ENCODE results near the gene SLC6A18.

The SLC6A18 gene

GRCh38 chr5:1183424-1184162, 41.6 kb upstream of the SLC6A18 start:
- no peak for DNase-seq
- H3K27ac Mint-ChIP-seq, result no peak overlapping the region
- H3K4me1 Mint-ChIP-seq (ENCODE audit: low read depth), result no peaks in the 10 kb centered on the region
- H3K36me3 Mint-ChIP-seq (ENCODE audit: low read depth), result no peaks in the 10 kb centered on the region
- H3K4me3 Mint-ChIP-seq, result no peak overlapping the region
- H3K27me3 Mint-ChIP-seq, result peaks cover 8% of the 10 kb centered on the region
- H3K9me3 Mint-ChIP-seq, result no peaks in the 10 kb centered on the region

- Mint-ChIP-seq H3K27me3 (peaks cover 12% of the 10 kb centered on the region), H3K36me3 (ENCODE audit: low read depth) (no peaks in the 10 kb centered on the region), H3K9me3 (no peaks in the 10 kb centered on the region), H3K4me1 (ENCODE audit: low read depth) (no peaks in the 10 kb centered on the region), H3K4me3 (no peak overlapping the region), H3K27ac (no peak overlapping the region)
- no peak for DNase-seq
Observed at GRCh38 chr5:1184163-1184470, 41.1 kb upstream of the SLC6A18 start.

- Mint-ChIP-seq H3K27me3 (peaks cover 15% of the 10 kb centered on the region), H3K4me1 (ENCODE audit: low read depth) (no peaks in the 10 kb centered on the region), H3K4me3 (no peak overlapping the region), H3K9me3 (no peaks in the 10 kb centered on the region), H3K36me3 (ENCODE audit: low read depth) (no peaks in the 10 kb centered on the region), H3K27ac (no peak overlapping the region)
- DNase-seq, result no peak
Observed at GRCh38 chr5:1184481-1184880, 40.7 kb upstream of the SLC6A18 start.

GRCh38 chr5:1185038-1185627, 40.0 kb upstream of the SLC6A18 start:
- H3K4me3 Mint-ChIP-seq, result no peak overlapping the region
- H3K27me3 Mint-ChIP-seq, result peaks cover 18% of the 10 kb centered on the region
- DNase-seq, result no peak
- H3K4me1 Mint-ChIP-seq (ENCODE audit: low read depth), result no peaks in the 10 kb centered on the region
- no peaks in the 10 kb centered on the region for H3K36me3 Mint-ChIP-seq (ENCODE audit: low read depth)
- no peaks in the 10 kb centered on the region for H3K9me3 Mint-ChIP-seq
- H3K27ac Mint-ChIP-seq, result no peak overlapping the region

GRCh38 chr5:1185629-1186350, 39.4 kb upstream of the SLC6A18 start:
- H3K9me3 Mint-ChIP-seq, result no peaks in the 10 kb centered on the region
- H3K27ac Mint-ChIP-seq, result no peak overlapping the region
- no peaks in the 10 kb centered on the region for H3K36me3 Mint-ChIP-seq (ENCODE audit: low read depth)
- DNase-seq, result no peak
- peaks cover 25% of the 10 kb centered on the region for H3K27me3 Mint-ChIP-seq
- H3K4me1 Mint-ChIP-seq (ENCODE audit: low read depth), result no peaks in the 10 kb centered on the region
- H3K4me3 Mint-ChIP-seq, result no peak overlapping the region

GRCh38 chr5:1186351-1187233, 38.6 kb upstream of the SLC6A18 start:
- H3K4me3 Mint-ChIP-seq, result no peak overlapping the region
- H3K36me3 Mint-ChIP-seq (ENCODE audit: low read depth), result no peaks in the 10 kb centered on the region
- no peak for DNase-seq
- no peak overlapping the region for H3K27ac Mint-ChIP-seq
- no peaks in the 10 kb centered on the region for H3K4me1 Mint-ChIP-seq (ENCODE audit: low read depth)
- H3K9me3 Mint-ChIP-seq, result no peaks in the 10 kb centered on the region
- H3K27me3 Mint-ChIP-seq, result peaks cover 27% of the 10 kb centered on the region

GRCh38 chr5:1187234-1187949, 37.8 kb upstream of the SLC6A18 start:
- H3K27ac Mint-ChIP-seq, result no peak overlapping the region

GRCh38 chr5:1187950-1188334, 37.2 kb upstream of the SLC6A18 start:
- Mint-ChIP-seq H3K4me1 (ENCODE audit: low read depth) (no peaks in the 10 kb centered on the region), H3K9me3 (no peaks in the 10 kb centered on the region), H3K27me3 (peaks cover 27% of the 10 kb centered on the region), H3K4me3 (no peak overlapping the region), H3K27ac (no peak overlapping the region), H3K36me3 (ENCODE audit: low read depth) (no peaks in the 10 kb centered on the region)
- DNase-seq, result no peak

More at GRCh38 chr5:1187234-1187949, 37.8 kb upstream of the SLC6A18 start:
- no peak for DNase-seq
- Mint-ChIP-seq H3K9me3 (no peaks in the 10 kb centered on the region), H3K4me3 (no peak overlapping the region), H3K27me3 (peaks cover 27% of the 10 kb centered on the region), H3K4me1 (ENCODE audit: low read depth) (no peaks in the 10 kb centered on the region), H3K36me3 (ENCODE audit: low read depth) (no peaks in the 10 kb centered on the region)

- Mint-ChIP-seq H3K36me3 (ENCODE audit: low read depth) (no peaks in the 10 kb centered on the region), H3K9me3 (no peaks in the 10 kb centered on the region), H3K4me3 (no peak overlapping the region), H3K4me1 (ENCODE audit: low read depth) (no peaks in the 10 kb centered on the region), H3K27ac (no peak overlapping the region), H3K27me3 (peaks cover 27% of the 10 kb centered on the region)
- DNase-seq, result no peak
Observed at GRCh38 chr5:1188464-1188863, 36.7 kb upstream of the SLC6A18 start.

GRCh38 chr5:1189269-1189668, 35.9 kb upstream of the SLC6A18 start:
- Mint-ChIP-seq H3K9me3 (no peaks in the 10 kb centered on the region), H3K4me1 (ENCODE audit: low read depth) (no peaks in the 10 kb centered on the region), H3K36me3 (ENCODE audit: low read depth) (no peaks in the 10 kb centered on the region), H3K27ac (no peak overlapping the region), H3K27me3 (peaks cover 27% of the 10 kb centered on the region), H3K4me3 (no peak overlapping the region)
- DNase-seq, result no peak

- Mint-ChIP-seq H3K27me3 (peaks cover 27% of the 10 kb centered on the region), H3K4me1 (ENCODE audit: low read depth) (no peaks in the 10 kb centered on the region), H3K9me3 (no peaks in the 10 kb centered on the region), H3K27ac (no peak overlapping the region), H3K36me3 (ENCODE audit: low read depth) (no peaks in the 10 kb centered on the region), H3K4me3 (no peak overlapping the region)
- no peak for DNase-seq
Observed at GRCh38 chr5:1190278-1190677, 34.9 kb upstream of the SLC6A18 start.

GRCh38 chr5:1190837-1191239, 34.3 kb upstream of the SLC6A18 start:
- Mint-ChIP-seq H3K36me3 (ENCODE audit: low read depth) (no peaks in the 10 kb centered on the region), H3K9me3 (no peaks in the 10 kb centered on the region), H3K27ac (no peak overlapping the region), H3K4me3 (no peak overlapping the region), H3K27me3 (peaks cover 27% of the 10 kb centered on the region), H3K4me1 (ENCODE audit: low read depth) (no peaks in the 10 kb centered on the region)
- no peak for DNase-seq

- H3K27me3 Mint-ChIP-seq, result peaks cover 29% of the 10 kb centered on the region
- H3K4me1 Mint-ChIP-seq (ENCODE audit: low read depth), result no peaks in the 10 kb centered on the region
- H3K27ac Mint-ChIP-seq, result no peak overlapping the region
Observed at GRCh38 chr5:1192971-1193590, 32.1 kb upstream of the SLC6A18 start.

GRCh38 chr5:1193591-1193985, 31.6 kb upstream of the SLC6A18 start:
- no peaks in the 10 kb centered on the region for H3K4me1 Mint-ChIP-seq (ENCODE audit: low read depth)
- H3K27ac Mint-ChIP-seq, result no peak overlapping the region
- H3K36me3 Mint-ChIP-seq (ENCODE audit: low read depth), result no peaks in the 10 kb centered on the region

More at GRCh38 chr5:1192971-1193590, 32.1 kb upstream of the SLC6A18 start:
- no peak for DNase-seq
- Mint-ChIP-seq H3K4me3 (no peak overlapping the region), H3K9me3 (no peaks in the 10 kb centered on the region), H3K36me3 (ENCODE audit: low read depth) (no peaks in the 10 kb centered on the region)

More at GRCh38 chr5:1193591-1193985, 31.6 kb upstream of the SLC6A18 start:
- no peaks in the 10 kb centered on the region for H3K9me3 Mint-ChIP-seq
- DNase-seq, result no peak
- H3K27me3 Mint-ChIP-seq, result peaks cover 24% of the 10 kb centered on the region
- no peak overlapping the region for H3K4me3 Mint-ChIP-seq
